ENCODE results near the gene SORCS2. TPM values are rescaled to one million over a fixed set of nuclear protein-coding genes. Genes with fewer than 3 reads are reported as not detected.

SORCS2 gene
- total RNA-seq, 1 experiment from 2014 or later = 0.15 TPM

DNA sequence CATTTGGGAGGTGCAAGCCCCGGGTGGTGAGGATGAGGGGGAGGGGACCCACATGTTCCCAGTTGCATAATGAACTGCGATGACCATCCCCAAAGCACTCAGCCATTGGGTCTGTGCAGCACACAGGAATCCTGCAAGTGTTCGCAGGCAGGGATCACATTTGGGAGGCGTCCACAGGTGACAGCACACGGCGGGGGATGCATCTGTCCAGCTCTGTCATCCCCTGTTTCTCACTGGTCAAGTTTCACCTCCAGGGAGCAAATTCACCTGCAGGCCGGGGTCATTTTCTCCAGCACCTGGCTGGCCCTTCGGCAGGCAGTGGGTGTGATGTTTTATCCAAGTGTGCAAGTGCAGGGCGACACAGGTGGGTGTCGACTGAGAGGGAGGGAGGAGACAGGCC, 33.3 kb upstream of the SORCS2 start:
- ChIA-PET POLR2A (no interaction called here), CTCF (interaction anchor here (0.5 kb wide), 1 partner anchor 199 kb away, joined by 3 read pairs; no protein-coding TSS in a partner anchor)
- TF ChIP-seq POLR2AphosphoS5 (IDR thresholded peaks at IDR 0.05; ENCODE audit: low read depth, low read length) (no peak), TCF7L2 (IDR thresholded peaks at IDR 0.05; ENCODE audit: low read depth, low read length) (no peak), SIN3A (IDR thresholded peaks at IDR 0.05; ENCODE audit: borderline replicate concordance, insufficient read depth, low read depth, low read length) (no peak)
- TF ChIP-seq, protein P1, sequence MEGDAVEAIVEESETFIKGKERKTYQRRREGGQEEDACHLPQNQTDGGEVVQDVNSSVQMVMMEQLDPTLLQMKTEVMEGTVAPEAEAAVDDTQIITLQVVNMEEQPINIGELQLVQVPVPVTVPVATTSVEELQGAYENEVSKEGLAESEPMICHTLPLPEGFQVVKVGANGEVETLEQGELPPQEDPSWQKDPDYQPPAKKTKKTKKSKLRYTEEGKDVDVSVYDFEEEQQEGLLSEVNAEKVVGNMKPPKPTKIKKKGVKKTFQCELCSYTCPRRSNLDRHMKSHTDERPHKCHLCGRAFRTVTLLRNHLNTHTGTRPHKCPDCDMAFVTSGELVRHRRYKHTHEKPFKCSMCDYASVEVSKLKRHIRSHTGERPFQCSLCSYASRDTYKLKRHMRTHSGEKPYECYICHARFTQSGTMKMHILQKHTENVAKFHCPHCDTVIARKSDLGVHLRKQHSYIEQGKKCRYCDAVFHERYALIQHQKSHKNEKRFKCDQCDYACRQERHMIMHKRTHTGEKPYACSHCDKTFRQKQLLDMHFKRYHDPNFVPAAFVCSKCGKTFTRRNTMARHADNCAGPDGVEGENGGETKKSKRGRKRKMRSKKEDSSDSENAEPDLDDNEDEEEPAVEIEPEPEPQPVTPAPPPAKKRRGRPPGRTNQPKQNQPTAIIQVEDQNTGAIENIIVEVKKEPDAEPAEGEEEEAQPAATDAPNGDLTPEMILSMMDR (IDR thresholded peaks at IDR 0.05) = no peak
- TF ChIP-seq, protein P2, sequence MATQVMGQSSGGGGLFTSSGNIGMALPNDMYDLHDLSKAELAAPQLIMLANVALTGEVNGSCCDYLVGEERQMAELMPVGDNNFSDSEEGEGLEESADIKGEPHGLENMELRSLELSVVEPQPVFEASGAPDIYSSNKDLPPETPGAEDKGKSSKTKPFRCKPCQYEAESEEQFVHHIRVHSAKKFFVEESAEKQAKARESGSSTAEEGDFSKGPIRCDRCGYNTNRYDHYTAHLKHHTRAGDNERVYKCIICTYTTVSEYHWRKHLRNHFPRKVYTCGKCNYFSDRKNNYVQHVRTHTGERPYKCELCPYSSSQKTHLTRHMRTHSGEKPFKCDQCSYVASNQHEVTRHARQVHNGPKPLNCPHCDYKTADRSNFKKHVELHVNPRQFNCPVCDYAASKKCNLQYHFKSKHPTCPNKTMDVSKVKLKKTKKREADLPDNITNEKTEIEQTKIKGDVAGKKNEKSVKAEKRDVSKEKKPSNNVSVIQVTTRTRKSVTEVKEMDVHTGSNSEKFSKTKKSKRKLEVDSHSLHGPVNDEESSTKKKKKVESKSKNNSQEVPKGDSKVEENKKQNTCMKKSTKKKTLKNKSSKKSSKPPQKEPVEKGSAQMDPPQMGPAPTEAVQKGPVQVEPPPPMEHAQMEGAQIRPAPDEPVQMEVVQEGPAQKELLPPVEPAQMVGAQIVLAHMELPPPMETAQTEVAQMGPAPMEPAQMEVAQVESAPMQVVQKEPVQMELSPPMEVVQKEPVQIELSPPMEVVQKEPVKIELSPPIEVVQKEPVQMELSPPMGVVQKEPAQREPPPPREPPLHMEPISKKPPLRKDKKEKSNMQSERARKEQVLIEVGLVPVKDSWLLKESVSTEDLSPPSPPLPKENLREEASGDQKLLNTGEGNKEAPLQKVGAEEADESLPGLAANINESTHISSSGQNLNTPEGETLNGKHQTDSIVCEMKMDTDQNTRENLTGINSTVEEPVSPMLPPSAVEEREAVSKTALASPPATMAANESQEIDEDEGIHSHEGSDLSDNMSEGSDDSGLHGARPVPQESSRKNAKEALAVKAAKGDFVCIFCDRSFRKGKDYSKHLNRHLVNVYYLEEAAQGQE (IDR thresholded peaks at IDR 0.05; ENCODE audit: insufficient read depth in 1 of 2, low read depth in 2 of 2, low read length in 1 of 2) = no peak
- no peak for DNase-seq (ENCODE audit: low read depth, low spot score)
- ATAC-seq = no peak
- intact Hi-C loops (cut with micrococcal nuclease; ENCODE audit: unreplicated experiment) (no loop called here), in situ Hi-C loops (cut with HindIII; ENCODE audit: low pct_unique_long_range_greater_than_20kb, low sequenced_read_pairs) (no loop called here)
- Histone ChIP-seq H3K27ac (ENCODE audit: low read length) (no peak overlapping the region), H3K36me3 (ENCODE audit: control insufficient read depth, insufficient read depth, low read length) (no peaks in the 10 kb centered on the region), H3K4me1 (ENCODE audit: control insufficient read depth, insufficient read depth, low read length) (no peaks in the 10 kb centered on the region), H3K4me3 (ENCODE audit: low read depth in 2 of 2, low read length in 2 of 2) (no peak overlapping the region), H3K27me3 (ENCODE audit: control insufficient read depth, insufficient read depth, low read length) (no peaks in the 10 kb centered on the region), H3K9me3 (ENCODE audit: control insufficient read depth, insufficient read depth, low read depth, low read length) (no peaks in the 10 kb centered on the region)
- BruUV-seq (replicated peaks) = no TSS peak

DNA sequence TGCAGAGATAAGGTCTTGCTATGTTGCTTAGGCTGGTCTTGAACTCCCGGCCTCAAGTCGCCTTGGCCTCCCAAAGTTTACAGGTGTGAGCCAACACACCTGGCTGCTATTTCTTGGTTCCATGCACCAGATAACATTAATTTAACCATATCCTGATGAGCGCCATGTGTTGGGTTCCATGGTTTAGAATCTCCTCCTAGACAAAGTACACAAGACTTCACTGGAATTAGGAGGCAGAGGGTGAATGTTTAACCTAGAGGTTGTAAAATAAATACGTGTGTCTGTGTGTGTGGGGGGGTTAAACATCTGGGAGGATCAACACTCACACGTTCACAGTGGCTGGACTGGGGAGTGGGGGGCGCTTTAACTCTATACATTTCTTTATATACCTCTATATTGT, 32.4 kb upstream of the SORCS2 start:
- Histone ChIP-seq H3K36me3 (ENCODE audit: control insufficient read depth, insufficient read depth, low read length) (no peaks in the 10 kb centered on the region), H3K27me3 (ENCODE audit: control insufficient read depth, insufficient read depth, low read length) (no peaks in the 10 kb centered on the region), H3K27ac (ENCODE audit: low read length) (no peak overlapping the region), H3K9me3 (ENCODE audit: control insufficient read depth, insufficient read depth, low read depth, low read length) (no peaks in the 10 kb centered on the region), H3K4me1 (ENCODE audit: control insufficient read depth, insufficient read depth, low read length) (no peaks in the 10 kb centered on the region), H3K4me3 (ENCODE audit: low read depth in 2 of 2, low read length in 2 of 2) (no peak overlapping the region)
- no TSS peak for BruUV-seq (replicated peaks)
- TF ChIP-seq SIN3A (IDR thresholded peaks at IDR 0.05; ENCODE audit: borderline replicate concordance, insufficient read depth, low read depth, low read length) (no peak), TCF7L2 (IDR thresholded peaks at IDR 0.05; ENCODE audit: low read depth, low read length) (no peak), POLR2AphosphoS5 (IDR thresholded peaks at IDR 0.05; ENCODE audit: low read depth, low read length) (no peak)
- TF ChIP-seq, protein P1 (IDR thresholded peaks at IDR 0.05) = no peak
- TF ChIP-seq, protein P2 (IDR thresholded peaks at IDR 0.05; ENCODE audit: insufficient read depth in 1 of 2, low read depth in 2 of 2, low read length in 1 of 2) = no peak
- intact Hi-C loops (cut with micrococcal nuclease; ENCODE audit: unreplicated experiment) = no loop called here
- POLR2A ChIA-PET = no interaction called here
- in situ Hi-C loops (cut with HindIII; ENCODE audit: low pct_unique_long_range_greater_than_20kb, low sequenced_read_pairs) = no loop called here
- CTCF ChIA-PET = no interaction called here
- ATAC-seq = no peak
- DNase-seq (ENCODE audit: low read depth, low spot score) = no peak

Measured in Panc1 (cell line).